Panc1 (cell line): ENCODE measurements around the gene CATSPERB.

Experiments
- CTCF ChIP-seq: fragments of 450-650 bp; IDR thresholded peaks from 2 replicates; pipeline ENCODE4 v1.5.1; 2017; ENCODE audit warnings: mild to moderate bottlenecking
- POLR2AphosphoS5 ChIP-seq: IDR thresholded peaks from 2 replicates; pipeline ENCODE4 v1.6.1; 2012; ENCODE audit warnings: mild to moderate bottlenecking, low read depth, low read length, moderate library complexity
- TF ChIP-seq, protein P1 (sequence below), 2 experiments: IDR thresholded peaks; 2 replicates each; pipeline ENCODE4 v1.6.1; 2011 to 2012; ENCODE audit warnings: low read depth in 2 of 2, control low read depth in 1 of 2, low read length in 1 of 2, mild to moderate bottlenecking in 1 of 2, moderate library complexity in 1 of 2; ENCODE audit not compliant: insufficient read depth in 1 of 2

DNA sequence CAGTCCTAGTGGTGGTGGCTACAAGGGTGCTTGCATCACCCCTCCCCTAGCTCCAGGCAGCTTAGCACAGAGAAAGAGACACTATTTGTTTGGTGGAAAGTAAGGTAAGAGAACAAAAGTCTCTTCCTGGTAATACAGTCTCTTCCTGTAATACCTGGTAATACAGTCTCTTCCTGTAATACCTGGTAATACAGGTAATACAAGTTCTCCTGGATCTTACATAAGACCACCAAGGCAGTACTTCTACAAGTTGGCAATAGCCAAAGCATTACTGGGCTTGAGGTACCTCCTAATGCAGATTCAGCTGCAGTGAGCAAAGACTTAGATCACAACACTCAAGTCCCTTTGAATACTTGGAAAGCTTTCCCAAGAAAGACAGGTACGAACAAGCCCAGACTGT lies 77.0 kb downstream of the CATSPERB start:
- no peak for TF ChIP-seq CTCF
- TF ChIP-seq POLR2AphosphoS5 = no peak
- TF ChIP-seq, protein P1, sequence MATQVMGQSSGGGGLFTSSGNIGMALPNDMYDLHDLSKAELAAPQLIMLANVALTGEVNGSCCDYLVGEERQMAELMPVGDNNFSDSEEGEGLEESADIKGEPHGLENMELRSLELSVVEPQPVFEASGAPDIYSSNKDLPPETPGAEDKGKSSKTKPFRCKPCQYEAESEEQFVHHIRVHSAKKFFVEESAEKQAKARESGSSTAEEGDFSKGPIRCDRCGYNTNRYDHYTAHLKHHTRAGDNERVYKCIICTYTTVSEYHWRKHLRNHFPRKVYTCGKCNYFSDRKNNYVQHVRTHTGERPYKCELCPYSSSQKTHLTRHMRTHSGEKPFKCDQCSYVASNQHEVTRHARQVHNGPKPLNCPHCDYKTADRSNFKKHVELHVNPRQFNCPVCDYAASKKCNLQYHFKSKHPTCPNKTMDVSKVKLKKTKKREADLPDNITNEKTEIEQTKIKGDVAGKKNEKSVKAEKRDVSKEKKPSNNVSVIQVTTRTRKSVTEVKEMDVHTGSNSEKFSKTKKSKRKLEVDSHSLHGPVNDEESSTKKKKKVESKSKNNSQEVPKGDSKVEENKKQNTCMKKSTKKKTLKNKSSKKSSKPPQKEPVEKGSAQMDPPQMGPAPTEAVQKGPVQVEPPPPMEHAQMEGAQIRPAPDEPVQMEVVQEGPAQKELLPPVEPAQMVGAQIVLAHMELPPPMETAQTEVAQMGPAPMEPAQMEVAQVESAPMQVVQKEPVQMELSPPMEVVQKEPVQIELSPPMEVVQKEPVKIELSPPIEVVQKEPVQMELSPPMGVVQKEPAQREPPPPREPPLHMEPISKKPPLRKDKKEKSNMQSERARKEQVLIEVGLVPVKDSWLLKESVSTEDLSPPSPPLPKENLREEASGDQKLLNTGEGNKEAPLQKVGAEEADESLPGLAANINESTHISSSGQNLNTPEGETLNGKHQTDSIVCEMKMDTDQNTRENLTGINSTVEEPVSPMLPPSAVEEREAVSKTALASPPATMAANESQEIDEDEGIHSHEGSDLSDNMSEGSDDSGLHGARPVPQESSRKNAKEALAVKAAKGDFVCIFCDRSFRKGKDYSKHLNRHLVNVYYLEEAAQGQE (IDR thresholded peaks at IDR 0.05; ENCODE audit: insufficient read depth in 1 of 2, low read depth in 2 of 2, low read length in 1 of 2) = no peak
